CD4-positive, alpha-beta memory T cell (primary cell): ENCODE measurements around the gene BSN. TPM values are rescaled to one million over a fixed set of nuclear protein-coding genes. Genes with fewer than 3 reads are reported as not detected.

Experiments
- CTCF ChIA-PET: fragments of 350-600 bp; sonication (Branson Sonifier 250); formaldehyde crosslinking; loops from one replicate; lab custom pipeline; 2021; ENCODE audit warnings: inconsistent platforms; ENCODE audit not compliant: partially characterized antibody; lab: Charles Lee
- POLR2A ChIA-PET: fragments of 350-600 bp; sonication (Branson Sonifier 250); formaldehyde crosslinking; loops from one replicate; lab custom pipeline; 2021; ENCODE audit not compliant: partially characterized antibody; lab: Charles Lee
- DNase-seq, 5 donors: peaks; one replicate each; pipeline versions ENCODE4 v3.0.0 to v3.0.0-alpha.2; 2020 to 2022; ENCODE audit warnings: mixed read lengths in 1 of 5
- H3K27ac ChIP-seq: one replicate; pipeline ENCODE4 v1.7.0; 2013; ENCODE audit warnings: low read depth, low read length
- H3K27me3 ChIP-seq: 2 replicates; pipeline ENCODE4 v1.7.0; 2013; ENCODE audit warnings: mild to moderate bottlenecking, low read length, moderate library complexity; ENCODE audit not compliant: insufficient read depth
- H3K36me3 ChIP-seq: 2 replicates; pipeline ENCODE4 v1.7.0; 2013; ENCODE audit warnings: mild to moderate bottlenecking, low read length, moderate library complexity; ENCODE audit not compliant: insufficient read depth
- H3K4me1 ChIP-seq: 2 replicates; pipeline ENCODE4 v1.7.0; 2013; ENCODE audit warnings: mild to moderate bottlenecking, low read length, moderate library complexity; ENCODE audit not compliant: insufficient read depth
- H3K4me3 ChIP-seq, 2 donors: one replicate each; pipeline ENCODE4 v1.7.0; 2013; ENCODE audit warnings: low read length in 2 of 2, mild to moderate bottlenecking in 1 of 2
- H3K9me3 ChIP-seq, 2 donors: one replicate each; pipeline ENCODE4 v1.7.0; 2013; ENCODE audit warnings: low read length in 2 of 2, control low read depth in 1 of 2; ENCODE audit not compliant: control insufficient read depth in 1 of 2
- H3K27ac Mint-ChIP-seq, 7 donors: one replicate each; pipeline ENCODE4 v1.8.0; 2020 to 2021; ENCODE audit warnings: mixed read lengths in 7 of 7, mild to moderate bottlenecking in 6 of 7, inconsistent platforms in 3 of 7, moderate library complexity in 3 of 7
- H3K27me3 Mint-ChIP-seq, 2 donors: one replicate each; pipeline ENCODE4 v1.8.0; 2020 to 2021; ENCODE audit warnings: mixed read lengths in 2 of 2
- H3K36me3 Mint-ChIP-seq, 2 donors: one replicate each; pipeline ENCODE4 v1.8.0; 2020 to 2021; ENCODE audit warnings: mixed read lengths in 2 of 2, inconsistent platforms in 1 of 2, mild to moderate bottlenecking in 1 of 2
- H3K4me1 Mint-ChIP-seq, 4 donors: one replicate each; pipeline ENCODE4 v1.8.0; 2020 to 2021; ENCODE audit warnings: mixed read lengths in 4 of 4, mild to moderate bottlenecking in 1 of 4
- H3K4me3 Mint-ChIP-seq, 8 donors: one replicate each; pipeline ENCODE4 v1.8.0; 2020 to 2021; ENCODE audit warnings: mixed read lengths in 8 of 8, mild to moderate bottlenecking in 7 of 8, moderate library complexity in 6 of 8, inconsistent platforms in 3 of 8
- H3K9me3 Mint-ChIP-seq, 8 donors: one replicate each; pipeline ENCODE4 v1.8.0; 2020 to 2021; ENCODE audit warnings: mixed read lengths in 8 of 8, mild to moderate bottlenecking in 5 of 8, inconsistent platforms in 3 of 8, moderate library complexity in 1 of 8
- intact Hi-C: fragments of 100-400 bp; cut with micrococcal nuclease; formaldehyde crosslinking; loops from one replicate; pipeline ENCODE4 v1.15.1; 2023
- polyA plus RNA-seq, 2 donors: library from polyadenylated mRNA; unstranded; fragments of 300-500 nt; fragmentation: Illumina TruSeq; gene quantifications; one replicate each; pipeline ENCODE4 v1.2.3, GENCODE V29; 2021
- total RNA-seq, 2 experiments: library from RNA; stranded (reverse); gene quantifications; one replicate each; pipeline ENCODE4 v1.2.3, GENCODE V29; 2021

BSN gene
- total and polyA plus RNA-seq, 4 experiments from 2014 or later = 0.01 to 0.15 (median 0.06) TPM; not detected in 1

GRCh38 chr3:49634736-49635135 is 80.5 kb downstream of the BSN start:
- peaks cover 0 to 5% (median under 1%) of the 10 kb centered on the region in 8 donors for H3K9me3 Mint-ChIP-seq
- no peak overlapping the region for H3K27ac Mint-ChIP-seq
- DNase-seq = no peak
- peaks cover 0 to 1% (median 0%) of the 10 kb centered on the region in 4 donors for H3K4me1 Mint-ChIP-seq
- H3K36me3 Mint-ChIP-seq = no peaks in the 10 kb centered on the region
- Histone ChIP-seq H3K27ac (no peak overlapping the region), H3K27me3 (no peaks in the 10 kb centered on the region), H3K4me1 (no peaks in the 10 kb centered on the region), H3K4me3 (no peak overlapping the region), H3K36me3 (no peaks in the 10 kb centered on the region), H3K9me3 (no peaks in the 10 kb centered on the region)
- H3K4me3 Mint-ChIP-seq = no peak overlapping the region
- POLR2A ChIA-PET = no interaction called here
- CTCF ChIA-PET = no interaction called here
- intact Hi-C loops = no loop called here
- peaks cover 0 to 6% of the 10 kb centered on the region in 2 donors for H3K27me3 Mint-ChIP-seq

DNA sequence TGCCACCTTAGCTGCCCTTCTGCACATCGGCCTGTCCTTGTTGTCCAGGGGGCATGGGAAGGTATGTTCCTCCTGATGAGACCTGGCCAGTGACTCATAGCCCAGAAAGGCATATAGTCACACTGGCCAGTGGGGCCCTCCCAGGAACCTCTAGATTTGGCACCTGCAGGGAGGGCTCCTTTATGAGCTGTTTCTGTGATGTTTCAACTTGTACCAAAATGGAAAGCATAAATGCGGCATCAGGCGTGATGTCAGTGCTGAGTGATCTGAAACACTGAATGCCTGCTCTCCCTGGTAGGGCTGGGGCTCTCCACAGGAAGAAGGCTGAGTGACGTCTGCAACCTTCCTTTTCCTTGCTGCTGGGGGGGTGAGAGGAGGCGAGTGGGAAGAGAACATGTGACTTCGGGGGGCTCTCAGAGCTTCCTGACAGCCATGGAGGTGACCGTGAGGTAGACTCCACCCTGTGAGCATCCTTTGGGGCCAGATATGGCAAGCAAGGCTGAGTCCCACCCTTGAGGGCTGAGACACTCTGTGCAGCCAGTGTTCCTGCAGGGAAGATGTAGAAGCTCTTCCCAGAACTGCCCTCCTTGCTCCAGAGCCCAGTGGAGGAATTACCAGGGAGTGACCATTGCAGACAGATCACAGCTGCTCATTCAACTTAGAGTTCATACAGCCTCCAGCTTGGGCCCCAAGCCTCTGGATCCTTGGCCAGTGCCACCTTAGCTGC is 82.8 kb downstream of the BSN start:
- POLR2A ChIA-PET = no interaction called here
- Histone ChIP-seq H3K9me3 (no peaks in the 10 kb centered on the region), H3K27me3 (no peaks in the 10 kb centered on the region), H3K36me3 (no peaks in the 10 kb centered on the region), H3K4me3 (no peak overlapping the region), H3K27ac (no peak overlapping the region), H3K4me1 (no peaks in the 10 kb centered on the region)
- Mint-ChIP-seq H3K9me3 (peaks cover 0 to 1% (median 0%) of the 10 kb centered on the region in 8 donors), H3K27me3 (peaks cover 0 to under 1% of the 10 kb centered on the region in 2 donors), H3K27ac (no peak overlapping the region), H3K4me3 (no peak overlapping the region), H3K36me3 (no peaks in the 10 kb centered on the region), H3K4me1 (peaks cover 0 to 1% (median 0%) of the 10 kb centered on the region in 4 donors)
- CTCF ChIA-PET = interaction anchor here (1.3 kb wide), 1 partner anchor 97 kb away, joined by 3 read pairs; no protein-coding TSS in a partner anchor
- no peak for DNase-seq
- intact Hi-C loops = no loop called here

- no peaks in the 10 kb centered on the region for H3K9me3 ChIP-seq
- H3K27me3 ChIP-seq = no peaks in the 10 kb centered on the region
- H3K36me3 ChIP-seq = no peaks in the 10 kb centered on the region
- Mint-ChIP-seq H3K9me3 (peaks cover 0 to 1% (median 0%) of the 10 kb centered on the region in 8 donors), H3K36me3 (no peaks in the 10 kb centered on the region), H3K27me3 (no peaks in the 10 kb centered on the region), H3K4me3 (no peak overlapping the region), H3K4me1 (peaks cover 0 to 1% (median 0%) of the 10 kb centered on the region in 4 donors), H3K27ac (no peak overlapping the region)
- no peak for DNase-seq
- H3K4me3 ChIP-seq = no peak overlapping the region
- H3K27ac ChIP-seq = no peak overlapping the region
- CTCF ChIA-PET = no interaction called here
- no peaks in the 10 kb centered on the region for H3K4me1 ChIP-seq
- POLR2A ChIA-PET = no interaction called here
- intact Hi-C loops = no loop called here
Observed at GRCh38 chr3:49638445-49638844, 84.2 kb downstream of the BSN start.

GRCh38 chr3:49639551-49639950 is 85.3 kb downstream of the BSN start:
- POLR2A ChIA-PET = no interaction called here
- Mint-ChIP-seq H3K27ac (no peak overlapping the region), H3K4me1 (peaks cover 0 to 1% (median 0%) of the 10 kb centered on the region in 4 donors), H3K4me3 (no peak overlapping the region), H3K27me3 (no peaks in the 10 kb centered on the region), H3K9me3 (peaks cover 0 to 1% (median 0%) of the 10 kb centered on the region in 8 donors), H3K36me3 (no peaks in the 10 kb centered on the region)
- H3K27me3 ChIP-seq = no peaks in the 10 kb centered on the region
- no peak for DNase-seq
- intact Hi-C loops = no loop called here
- H3K36me3 ChIP-seq = no peaks in the 10 kb centered on the region
- no peaks in the 10 kb centered on the region for H3K4me1 ChIP-seq
- CTCF ChIA-PET = interaction anchor here (0.6 to 1.3 kb wide), 2 partner anchors 31 to 33 kb away, joined by 3 to 4 read pairs; no protein-coding TSS in a partner anchor
- H3K4me3 ChIP-seq = no peak overlapping the region
- no peaks in the 10 kb centered on the region for H3K9me3 ChIP-seq
- H3K27ac ChIP-seq = no peak overlapping the region

DNA sequence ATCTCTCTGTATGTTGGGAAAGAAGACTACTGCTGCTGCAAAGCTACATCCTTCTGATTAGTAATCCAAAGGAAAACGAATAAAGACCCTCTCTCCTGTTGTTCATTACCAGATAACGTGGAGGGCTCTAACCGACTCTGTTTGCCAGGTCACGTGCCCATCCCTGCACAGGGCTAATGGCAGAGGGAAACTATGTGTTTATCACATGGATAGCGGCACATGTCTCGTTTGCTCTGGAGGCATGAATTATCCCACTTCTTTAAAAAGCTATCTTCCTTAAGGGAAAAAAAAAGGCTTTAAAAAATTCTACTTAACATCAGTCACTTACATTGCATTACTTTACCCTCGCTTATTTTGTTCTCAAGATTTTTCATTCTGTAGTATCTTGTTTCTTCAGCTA is 87.0 kb downstream of the BSN start:
- POLR2A ChIA-PET = no interaction called here
- CTCF ChIA-PET = interaction anchor here (0.8 to 1.1 kb wide), 2 partner anchors 31 to 102 kb away, joined by 3 to 5 read pairs; no protein-coding TSS in a partner anchor
- H3K27ac ChIP-seq = no peak overlapping the region
- Mint-ChIP-seq H3K27me3 (no peaks in the 10 kb centered on the region), H3K27ac (no peak overlapping the region), H3K9me3 (no peaks in the 10 kb centered on the region), H3K4me1 (peaks cover 0 to 1% (median 0%) of the 10 kb centered on the region in 4 donors), H3K4me3 (no peak overlapping the region), H3K36me3 (no peaks in the 10 kb centered on the region)
- intact Hi-C loops = no loop called here
- no peaks in the 10 kb centered on the region for H3K36me3 ChIP-seq
- no peaks in the 10 kb centered on the region for H3K27me3 ChIP-seq
- no peaks in the 10 kb centered on the region for H3K4me1 ChIP-seq
- no peak overlapping the region for H3K4me3 ChIP-seq
- DNase-seq = no peak
- no peaks in the 10 kb centered on the region for H3K9me3 ChIP-seq

GRCh38 chr3:49641921-49642707 is 87.8 kb downstream of the BSN start:
- H3K36me3 ChIP-seq = no peaks in the 10 kb centered on the region
- Mint-ChIP-seq H3K36me3 (no peaks in the 10 kb centered on the region), H3K9me3 (no peaks in the 10 kb centered on the region), H3K4me3 (no peak overlapping the region), H3K27ac (no peak overlapping the region), H3K4me1 (no peaks in the 10 kb centered on the region), H3K27me3 (no peaks in the 10 kb centered on the region)
- intact Hi-C loops = no loop called here
- no peak overlapping the region for H3K4me3 ChIP-seq
- no peak for DNase-seq
- no peak overlapping the region for H3K27ac ChIP-seq
- H3K9me3 ChIP-seq = no peaks in the 10 kb centered on the region
- no peaks in the 10 kb centered on the region for H3K27me3 ChIP-seq
- ChIA-PET POLR2A (no interaction called here), CTCF (no interaction called here)
- H3K4me1 ChIP-seq = no peaks in the 10 kb centered on the region

GRCh38 chr3:49642708-49643145 is 88.5 kb downstream of the BSN start:
- Mint-ChIP-seq H3K27me3 (no peaks in the 10 kb centered on the region), H3K36me3 (no peaks in the 10 kb centered on the region), H3K9me3 (no peaks in the 10 kb centered on the region), H3K4me3 (no peak overlapping the region), H3K4me1 (no peaks in the 10 kb centered on the region), H3K27ac (no peak overlapping the region)
- no peaks in the 10 kb centered on the region for H3K9me3 ChIP-seq
- ChIA-PET POLR2A (no interaction called here), CTCF (no interaction called here)
- H3K27me3 ChIP-seq = no peaks in the 10 kb centered on the region
- no peaks in the 10 kb centered on the region for H3K36me3 ChIP-seq
- no peak overlapping the region for H3K4me3 ChIP-seq
- intact Hi-C loops = no loop called here
- no peak for DNase-seq
- H3K4me1 ChIP-seq = no peaks in the 10 kb centered on the region
- no peak overlapping the region for H3K27ac ChIP-seq
